ENCODE measurements around the gene PALD1. TPM values are rescaled to one million over a fixed set of nuclear protein-coding genes. Genes with fewer than 3 reads are reported as not detected.

The PALD1 gene
- total RNA-seq, 1 donor from 2014 or later, result 11.0 TPM

DNA sequence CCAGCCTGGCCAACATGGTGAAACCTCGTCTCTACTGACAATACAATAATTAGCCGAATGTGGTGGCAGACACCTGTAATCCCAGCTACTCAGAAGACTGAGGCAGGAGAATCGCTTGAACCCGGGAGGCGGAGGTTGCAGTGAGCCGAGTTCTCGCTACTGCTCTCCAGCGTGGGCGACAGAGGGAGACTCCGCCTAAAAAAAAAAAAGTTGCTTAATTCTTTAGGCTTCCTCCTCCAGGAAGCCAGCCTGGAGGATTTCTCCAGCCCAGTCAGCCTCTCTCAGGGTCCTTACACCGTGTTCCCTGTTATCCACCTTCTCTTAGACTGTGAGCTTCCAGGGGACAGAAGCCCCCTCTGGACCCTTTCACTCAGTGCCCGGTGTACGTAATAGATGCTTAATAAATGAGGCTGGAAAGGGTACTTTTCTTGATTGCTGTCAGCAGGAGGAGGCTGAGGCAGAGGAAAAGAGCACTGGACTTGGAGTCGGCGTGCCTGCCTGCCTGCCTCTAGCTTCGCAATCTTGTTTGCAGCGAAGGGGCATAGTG, 20.7 kb upstream of the PALD1 start:
- no peak for DNase-seq (ENCODE audit: low spot score)

GRCh38 chr10:70458329-70459060, 20.1 kb upstream of the PALD1 start:
- DNase-seq (ENCODE audit: low spot score), result peak; percentile 75

- no peak for DNase-seq (ENCODE audit: low spot score)
Measured at GRCh38 chr10:70459061-70459773, 19.4 kb upstream of the PALD1 start.

DNA sequence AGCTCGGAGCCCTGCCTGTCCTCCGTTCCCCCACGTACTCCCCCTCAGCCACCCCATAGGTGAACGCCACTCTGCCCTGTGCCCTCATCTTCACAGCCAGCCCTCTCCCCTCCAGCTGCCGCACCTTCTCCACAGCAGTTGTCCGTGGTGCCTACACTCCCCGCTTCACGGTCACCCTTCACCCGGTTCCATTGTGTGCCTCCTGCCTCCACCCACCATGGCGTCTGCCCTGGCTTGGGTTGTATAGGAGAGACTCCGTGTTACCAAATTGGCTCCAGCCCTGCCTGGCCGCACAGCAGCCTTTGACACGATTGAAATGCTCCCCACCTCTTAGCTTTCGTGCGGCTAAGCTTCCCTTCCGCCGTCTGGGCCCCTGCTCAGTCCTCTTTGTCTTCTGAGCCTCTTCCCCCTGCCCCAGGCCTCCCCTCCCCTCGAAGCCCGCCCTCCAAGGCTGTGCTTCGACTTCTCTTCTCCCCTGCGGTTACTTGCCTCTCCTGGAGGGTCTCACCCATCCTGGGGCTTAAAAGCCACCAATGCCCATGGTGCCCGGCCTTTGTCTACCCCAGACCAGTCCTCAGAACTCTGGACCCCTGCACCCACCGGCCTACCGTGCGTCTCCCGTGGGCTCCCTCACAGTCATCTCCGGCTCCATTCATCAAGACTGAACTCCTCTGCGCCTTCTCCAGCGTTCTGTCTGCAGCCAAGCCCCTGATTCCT, 18.6 kb upstream of the PALD1 start:
- DNase-seq (ENCODE audit: low spot score), result no peak

DNA sequence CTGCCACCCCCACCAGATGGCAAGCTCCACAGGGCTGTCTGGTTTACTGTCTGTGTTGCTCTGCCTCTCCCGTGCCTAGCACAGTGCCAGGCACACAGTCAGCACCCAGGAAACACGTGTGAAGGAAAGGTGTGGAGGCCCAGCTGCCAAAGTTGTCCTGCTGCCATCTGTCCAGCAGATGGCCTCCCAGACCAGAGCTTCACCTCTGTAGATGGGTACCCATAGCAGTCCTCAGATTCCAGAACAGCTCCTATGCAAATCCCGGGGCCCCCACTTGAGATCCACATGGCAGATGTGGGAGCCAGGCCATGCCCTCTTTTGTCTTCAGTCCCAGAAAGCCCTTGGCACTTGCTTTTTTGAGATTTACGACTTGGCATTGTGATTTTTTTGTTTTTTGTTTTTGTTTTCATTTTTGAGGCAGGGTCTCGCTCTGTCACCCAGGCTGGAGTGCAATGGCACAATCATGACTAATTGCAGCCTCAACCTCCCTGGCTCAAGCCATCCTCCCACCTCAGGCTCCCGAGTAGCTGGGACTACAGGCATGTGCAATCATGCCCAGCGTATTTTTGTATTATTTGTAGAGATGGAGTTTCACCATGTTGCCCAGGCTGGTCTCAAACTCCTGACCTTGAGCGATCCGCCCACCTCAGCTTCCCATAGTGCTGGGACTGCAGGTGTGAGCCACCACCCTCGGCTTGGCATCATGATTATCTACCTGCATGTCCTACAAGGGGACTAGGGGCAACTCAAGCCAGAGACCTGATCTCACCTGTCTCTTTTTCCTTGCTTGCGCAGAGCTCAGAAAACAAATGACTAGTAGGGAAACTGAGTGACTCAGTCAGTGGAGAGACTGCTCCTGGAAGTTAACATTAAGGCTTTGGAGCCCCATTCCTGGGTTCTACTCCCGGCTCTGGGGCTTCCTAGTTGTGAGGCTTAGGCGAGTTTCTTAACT, 16.9 kb upstream of the PALD1 start:
- no peak for DNase-seq (ENCODE audit: low spot score)

- peak; percentile 70 for DNase-seq (ENCODE audit: low spot score)
Measured at GRCh38 chr10:70462349-70462984, 16.1 kb upstream of the PALD1 start.

DNA sequence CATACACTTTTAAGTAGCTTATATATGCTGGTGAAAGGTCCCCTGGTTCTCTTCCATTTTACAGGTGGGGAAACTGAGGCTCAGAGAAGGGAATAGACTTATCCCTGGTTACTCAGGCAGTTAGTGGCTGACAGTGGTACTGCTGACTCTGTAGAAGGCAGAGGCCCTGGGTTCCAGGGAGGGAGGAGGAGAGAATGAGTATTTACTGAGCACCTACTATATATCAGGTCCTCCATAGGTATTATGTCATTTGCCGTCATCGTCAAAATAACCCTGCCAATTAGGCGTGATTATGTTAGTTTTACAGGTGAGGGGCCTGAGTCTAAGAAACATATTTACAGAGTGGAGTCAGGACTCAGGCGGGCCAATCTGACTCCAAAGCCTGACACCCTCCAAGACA, 13.3 kb upstream of the PALD1 start:
- no peak for DNase-seq (ENCODE audit: low spot score)

- no peak for DNase-seq (ENCODE audit: low spot score)
Measured at GRCh38 chr10:70465832-70466231, 12.7 kb upstream of the PALD1 start.

DNA sequence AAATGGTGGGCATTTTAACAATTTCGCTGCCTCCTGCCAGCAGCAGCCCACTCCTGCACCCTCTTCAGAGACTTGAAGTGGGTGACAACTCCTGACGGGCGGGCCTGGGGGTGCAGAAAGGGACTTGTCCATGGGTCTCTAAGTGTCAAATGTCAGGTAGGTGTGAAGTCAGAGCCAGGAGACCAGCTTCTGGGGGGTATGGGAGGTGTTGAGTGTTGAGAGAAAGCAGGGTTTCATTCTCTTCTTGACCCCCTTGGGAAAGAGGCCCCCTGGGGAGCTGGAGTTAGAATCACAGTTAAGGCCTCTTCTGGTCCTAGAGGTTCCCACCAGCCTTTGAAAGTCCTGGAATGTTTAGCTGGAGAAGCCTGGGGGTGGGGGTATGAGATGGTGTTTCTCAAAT, 11.6 kb upstream of the PALD1 start:
- DNase-seq (ENCODE audit: low spot score), result no peak

- DNase-seq (ENCODE audit: low spot score), result no peak
Measured at GRCh38 chr10:70472799-70473454, 5.6 kb upstream of the PALD1 start.

DNA sequence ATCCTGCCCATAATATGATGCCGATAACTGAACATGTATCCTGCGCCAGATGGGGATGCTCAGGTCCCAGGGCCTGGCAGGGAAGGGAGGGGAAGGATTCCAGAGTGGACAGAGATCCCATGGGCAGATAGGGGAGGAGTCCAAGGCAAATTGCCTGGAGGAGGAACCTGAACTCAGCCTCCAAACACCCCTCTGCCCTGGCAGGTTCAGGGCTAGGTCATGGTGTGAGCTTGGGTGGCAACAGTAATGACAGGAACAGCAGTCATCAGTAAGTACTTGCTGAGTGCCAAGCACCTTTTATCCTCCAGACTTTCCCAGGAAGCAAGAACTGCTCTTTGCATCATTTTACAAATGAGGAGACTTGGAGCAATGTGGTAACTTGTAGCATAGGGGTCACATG, 3.8 kb upstream of the PALD1 start:
- no peak for DNase-seq (ENCODE audit: low spot score)

- DNase-seq (ENCODE audit: low spot score), result no peak
Measured at GRCh38 chr10:70475661-70476060, 2.9 kb upstream of the PALD1 start.

- DNase-seq (ENCODE audit: low spot score), result no peak
Measured at GRCh38 chr10:70476249-70477035, 2.1 kb upstream of the PALD1 start.

- DNase-seq (ENCODE audit: low spot score), result no peak
Measured at GRCh38 chr10:70477661-70478162, 855 bp upstream of the PALD1 start.

GRCh38 chr10:70479165-70479581, 606 bp downstream of the PALD1 start:
- DNase-seq (ENCODE audit: low spot score), result no peak

GRCh38 chr10:70479626-70480238, 1.2 kb downstream of the PALD1 start:
- DNase-seq (ENCODE audit: low spot score), result no peak

DNA sequence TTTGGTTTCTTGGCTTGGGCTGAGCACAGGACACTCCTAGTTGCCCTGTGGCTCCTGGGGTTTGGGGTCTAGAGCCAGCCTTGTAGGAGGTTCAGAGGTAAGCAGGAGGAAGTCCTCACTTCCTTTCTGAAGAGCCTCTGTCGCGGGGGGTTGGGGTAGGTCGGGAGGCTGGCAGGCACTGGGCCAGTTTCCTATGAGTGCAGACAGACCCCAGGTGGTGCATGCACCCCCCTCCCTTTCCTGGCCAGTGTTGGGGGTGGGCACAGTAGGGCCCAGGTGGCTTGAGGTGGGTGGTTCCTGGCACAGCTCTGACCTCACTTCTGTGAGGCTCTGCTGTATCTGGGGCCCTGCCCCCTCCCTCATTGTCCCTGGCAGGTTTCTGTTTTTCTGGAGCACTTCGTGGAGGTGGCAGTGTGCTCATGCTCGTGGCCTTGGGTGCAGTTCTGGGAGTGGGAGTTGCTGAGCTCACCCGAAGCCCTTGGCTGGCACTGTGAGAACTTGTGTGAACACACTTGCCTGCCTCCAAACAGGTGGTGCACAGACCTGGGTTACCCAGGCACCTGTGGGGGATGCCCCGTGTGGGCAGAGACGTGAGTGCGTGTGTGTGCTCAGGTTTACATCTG, 1.8 kb downstream of the PALD1 start:
- DNase-seq (ENCODE audit: low spot score), result no peak

GRCh38 chr10:70481105-70481504, 2.5 kb downstream of the PALD1 start:
- DNase-seq (ENCODE audit: low spot score), result no peak

All from ureter (tissue), 1 donor.